ENCODE data around the gene MYL6. TPM values are rescaled to one million over a fixed set of nuclear protein-coding genes. Genes with fewer than 3 reads are reported as not detected.

Gene MYL6
- polyA plus RNA-seq, 1 experiment: 5,957 TPM

DNA sequence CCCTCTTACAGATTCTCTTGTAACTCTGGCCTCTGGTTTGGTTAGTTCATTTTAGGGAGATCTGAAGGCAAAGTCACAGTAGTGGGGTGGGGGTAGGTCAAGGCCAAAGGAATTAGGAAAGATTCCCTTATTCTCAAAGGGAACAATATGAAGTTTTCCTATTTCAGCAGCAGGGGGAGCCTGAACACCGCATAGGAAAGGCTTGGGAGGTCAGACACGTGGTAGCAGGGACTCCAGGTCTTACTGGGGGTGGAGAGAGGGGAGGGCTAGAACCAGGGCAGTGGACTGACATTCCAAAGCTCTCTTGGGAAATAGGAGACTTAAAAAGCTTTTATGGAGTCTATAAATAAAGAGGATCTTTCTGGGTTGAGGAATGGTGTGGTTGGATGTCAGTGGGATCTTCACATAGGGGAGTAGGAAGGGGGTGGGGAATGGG, 38.8 kb upstream of the MYL6 start:
- ChIA-PET POLR2A (interaction anchor here (0.6 to 3.6 kb wide), 10 partner anchors 8 to 102 kb away, joined by 3 to 40 read pairs (median 4); partner anchors contain the start of genes ESYT1, MYL6, RNF41 and SMARCC2), CTCF (interaction anchor here (0.6 to 5.3 kb wide), 18 partner anchors 9 to 148 kb away, joined by 3 to 96 read pairs (median 5); partner anchors contain the start of genes ESYT1, MYL6, PA2G4 and RNF41)
- Histone ChIP-seq H3K9me3 (ENCODE audit: control insufficient read depth, insufficient read depth, low read length) (no peaks in the 10 kb centered on the region; the same call in 1 of the 2 replicates), H3K27ac (ENCODE audit: low read depth, low read length) (no peak overlapping the region), H3K4me3 (ENCODE audit: low read depth, low read length) (peak overlapping the region; percentile 92), H3K27me3 (ENCODE audit: control insufficient read depth, insufficient read depth, low read length) (no peaks in the 10 kb centered on the region)
- TF ChIP-seq, protein P1, sequence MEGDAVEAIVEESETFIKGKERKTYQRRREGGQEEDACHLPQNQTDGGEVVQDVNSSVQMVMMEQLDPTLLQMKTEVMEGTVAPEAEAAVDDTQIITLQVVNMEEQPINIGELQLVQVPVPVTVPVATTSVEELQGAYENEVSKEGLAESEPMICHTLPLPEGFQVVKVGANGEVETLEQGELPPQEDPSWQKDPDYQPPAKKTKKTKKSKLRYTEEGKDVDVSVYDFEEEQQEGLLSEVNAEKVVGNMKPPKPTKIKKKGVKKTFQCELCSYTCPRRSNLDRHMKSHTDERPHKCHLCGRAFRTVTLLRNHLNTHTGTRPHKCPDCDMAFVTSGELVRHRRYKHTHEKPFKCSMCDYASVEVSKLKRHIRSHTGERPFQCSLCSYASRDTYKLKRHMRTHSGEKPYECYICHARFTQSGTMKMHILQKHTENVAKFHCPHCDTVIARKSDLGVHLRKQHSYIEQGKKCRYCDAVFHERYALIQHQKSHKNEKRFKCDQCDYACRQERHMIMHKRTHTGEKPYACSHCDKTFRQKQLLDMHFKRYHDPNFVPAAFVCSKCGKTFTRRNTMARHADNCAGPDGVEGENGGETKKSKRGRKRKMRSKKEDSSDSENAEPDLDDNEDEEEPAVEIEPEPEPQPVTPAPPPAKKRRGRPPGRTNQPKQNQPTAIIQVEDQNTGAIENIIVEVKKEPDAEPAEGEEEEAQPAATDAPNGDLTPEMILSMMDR (IDR thresholded peaks at IDR 0.05; ENCODE audit: low read depth, low read length): peak; percentile 84
- peak; percentile 90 for DNase-seq (ENCODE audit: low read depth, low spot score)

DNA sequence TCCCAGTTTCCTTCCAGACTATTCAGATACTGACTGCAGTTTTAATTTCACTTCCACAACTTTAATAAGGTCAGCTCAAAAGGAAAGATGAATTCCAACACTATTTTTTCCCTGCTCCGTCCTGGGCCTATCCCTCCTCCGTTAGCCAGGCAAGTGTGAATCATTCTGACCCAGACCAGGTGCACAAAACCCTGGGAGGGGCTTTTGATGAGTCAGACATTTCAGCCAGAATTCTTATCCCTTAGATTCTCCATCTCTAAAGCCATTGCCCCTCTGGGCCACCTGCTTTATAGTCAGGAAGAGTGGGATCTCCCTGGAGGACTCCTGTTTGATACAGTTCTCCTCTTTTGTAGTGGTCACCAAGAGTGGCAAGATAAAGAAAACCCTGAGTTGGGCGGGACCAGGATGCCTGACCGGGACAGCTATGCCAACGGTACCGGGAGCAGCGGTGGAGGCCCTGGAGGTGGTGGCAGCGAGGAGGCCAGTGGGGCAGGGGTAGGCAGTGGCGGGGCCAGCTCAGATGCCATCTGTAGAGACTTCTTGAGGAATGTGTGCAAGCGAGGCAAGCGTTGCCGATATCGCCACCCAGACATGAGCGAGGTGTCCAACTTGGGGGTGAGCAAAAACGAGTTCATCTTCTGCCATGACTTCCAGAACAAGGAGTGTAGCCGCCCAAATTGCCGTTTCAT, 37.9 kb upstream of the MYL6 start:
- H3K9me3 ChIP-seq (ENCODE audit: control insufficient read depth, insufficient read depth, low read length): no peaks in the 10 kb centered on the region; the same call in 1 of the 2 replicates
- no peaks in the 10 kb centered on the region for H3K27me3 ChIP-seq (ENCODE audit: control insufficient read depth, insufficient read depth, low read length)
- H3K4me3 ChIP-seq (ENCODE audit: low read depth, low read length): no peak overlapping the region
- ChIA-PET CTCF (interaction anchor here (0.6 to 5.3 kb wide), 16 partner anchors 8 to 148 kb away, joined by 3 to 96 read pairs (median 6); partner anchors contain the start of genes ESYT1, MYL6, PA2G4 and RNF41), POLR2A (interaction anchor here (0.6 to 3.6 kb wide), 7 partner anchors 7 to 101 kb away, joined by 3 to 40 read pairs (median 5); partner anchors contain the start of genes ESYT1, MYL6, RNF41 and SMARCC2)
- no peak for DNase-seq (ENCODE audit: low read depth, low spot score)
- peak overlapping the region; percentile 22 for H3K27ac ChIP-seq (ENCODE audit: low read depth, low read length)
- TF ChIP-seq, protein P1 (IDR thresholded peaks at IDR 0.05; ENCODE audit: low read depth, low read length): no peak

DNA sequence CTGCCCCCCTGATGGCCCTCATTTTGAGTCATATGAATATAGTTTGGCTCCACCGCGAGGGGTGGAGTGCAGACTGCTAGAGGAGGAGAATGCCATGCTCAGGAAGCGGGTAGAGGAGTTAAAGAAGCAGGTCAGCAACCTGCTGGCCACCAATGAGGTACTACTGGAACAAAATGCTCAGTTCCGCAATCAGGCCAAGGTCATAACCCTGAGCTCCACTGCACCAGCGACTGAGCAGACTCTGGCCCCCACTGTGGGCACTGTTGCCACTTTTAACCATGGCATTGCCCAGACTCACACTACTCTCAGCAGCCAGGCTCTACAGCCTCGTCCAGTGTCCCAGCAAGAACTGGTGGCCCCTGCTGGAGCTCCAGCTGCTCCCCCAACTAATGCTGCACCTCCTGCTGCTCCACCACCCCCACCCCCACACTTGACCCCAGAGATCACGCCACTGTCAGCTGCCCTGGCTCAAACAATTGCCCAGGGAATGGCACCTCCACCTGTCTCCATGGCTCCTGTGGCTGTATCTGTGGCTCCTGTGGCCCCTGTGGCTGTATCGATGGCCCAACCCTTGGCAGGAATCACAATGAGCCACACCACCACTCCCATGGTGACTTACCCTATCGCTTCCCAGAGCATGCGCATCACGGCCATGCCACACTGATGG, 36.8 kb upstream of the MYL6 start:
- Histone ChIP-seq H3K27ac (ENCODE audit: low read depth, low read length) (no peak overlapping the region), H3K9me3 (ENCODE audit: control insufficient read depth, insufficient read depth, low read length) (no peaks in the 10 kb centered on the region; the same call in 1 of the 2 replicates), H3K27me3 (ENCODE audit: control insufficient read depth, insufficient read depth, low read length) (no peaks in the 10 kb centered on the region), H3K4me3 (ENCODE audit: low read depth, low read length) (no peak overlapping the region)
- TF ChIP-seq, protein P1 (IDR thresholded peaks at IDR 0.05; ENCODE audit: low read depth, low read length): no peak
- ChIA-PET POLR2A (no interaction called here), CTCF (interaction anchor here (5.3 kb wide), 1 partner anchor 67 kb away, joined by 96 read pairs; the partner anchor contains the start of gene SMARCC2)
- DNase-seq (ENCODE audit: low read depth, low spot score): no peak

DNA sequence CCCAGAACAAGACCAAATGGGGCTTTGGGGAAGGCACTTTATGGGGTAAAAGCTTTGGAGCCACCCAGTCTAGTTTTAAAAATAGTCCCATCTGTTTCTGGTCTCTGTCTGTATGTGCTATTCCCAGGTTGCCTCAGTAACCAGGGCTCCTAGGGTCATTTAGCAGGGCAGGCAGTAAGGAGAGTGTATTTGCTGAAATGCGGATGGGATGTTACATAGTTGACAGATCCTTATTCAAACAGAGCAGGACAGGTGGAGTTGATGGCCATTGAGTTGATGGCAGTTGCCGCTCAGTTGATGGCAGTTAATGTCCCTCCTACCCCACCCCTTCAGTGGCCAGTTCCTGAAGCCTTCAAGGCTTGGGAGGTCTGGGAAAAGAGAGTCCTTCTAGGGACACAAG, 35.5 kb upstream of the MYL6 start:
- ChIA-PET POLR2A (interaction anchor here (0.6 kb wide), 1 partner anchor 78 kb away, joined by 4 read pairs; no protein-coding TSS in a partner anchor), CTCF (interaction anchor here (1.3 kb wide), 1 partner anchor 67 kb away, joined by 4 read pairs; no protein-coding TSS in a partner anchor)
- DNase-seq (ENCODE audit: low read depth, low spot score): no peak
- TF ChIP-seq, protein P1 (IDR thresholded peaks at IDR 0.05; ENCODE audit: low read depth, low read length): no peak
- Histone ChIP-seq H3K9me3 (ENCODE audit: control insufficient read depth, insufficient read depth, low read length) (no peaks in the 10 kb centered on the region; the same call in 1 of the 2 replicates), H3K27me3 (ENCODE audit: control insufficient read depth, insufficient read depth, low read length) (no peaks in the 10 kb centered on the region), H3K4me3 (ENCODE audit: low read depth, low read length) (no peak overlapping the region), H3K27ac (ENCODE audit: low read depth, low read length) (no peak overlapping the region)
